IMR-90 (cell line): ENCODE measurements around the gene RBM44.
A peak's percentile ranks its signal among the peaks of the same experiment; 100 is the strongest.

ENCODE experiments used
- BHLHE40 ChIP-seq: fragments of 150-350 bp; IDR thresholded peaks from 2 replicates; pipeline ENCODE4 v1.6.1; 2016; ENCODE audit warnings: mild to moderate bottlenecking, low read depth, low read length
- CEBPB ChIP-seq: IDR thresholded peaks from 2 replicates; pipeline ENCODE4 v1.6.1; 2012; ENCODE audit warnings: low read depth, low read length, improper control_type of control experiment
- CHD1 ChIP-seq: IDR thresholded peaks from 2 replicates; pipeline ENCODE4 v1.6.1; 2012; ENCODE audit warnings: low read depth, low read length, improper control_type of control experiment
- FOS ChIP-seq: fragments of 150-350 bp; IDR thresholded peaks from 2 replicates; pipeline ENCODE4 v1.6.1; 2016; ENCODE audit warnings: low read depth, low read length
- MAFK ChIP-seq: IDR thresholded peaks from 2 replicates; pipeline ENCODE4 v1.6.1; 2012; ENCODE audit warnings: low read depth, low read length, improper control_type of control experiment
- MXI1 ChIP-seq: IDR thresholded peaks from 2 replicates; pipeline ENCODE4 v1.6.1; 2012; ENCODE audit warnings: low read depth, mild to moderate bottlenecking, low read length, moderate library complexity, borderline replicate concordance
- NFE2L2 ChIP-seq: fragments of 150-350 bp; IDR thresholded peaks from 2 replicates; pipeline ENCODE4 v1.6.1; 2016; ENCODE audit warnings: low read depth, mild to moderate bottlenecking, low read length
- POLR2A ChIP-seq: IDR thresholded peaks from 2 replicates; pipeline ENCODE4 v1.6.1; 2012; ENCODE audit warnings: mild to moderate bottlenecking, low read depth, low read length
- RAD21 ChIP-seq: IDR thresholded peaks from 2 replicates; pipeline ENCODE4 v1.6.1; 2012; ENCODE audit warnings: low read length, improper control_type of control experiment
- RFX5 ChIP-seq: IDR thresholded peaks from 2 replicates; pipeline ENCODE4 v1.8.0; 2012; ENCODE audit warnings: low read depth, mild to moderate bottlenecking, low read length, moderate library complexity
- SMC3 ChIP-seq: fragments of 150-350 bp; IDR thresholded peaks from 2 replicates; pipeline ENCODE4 v1.6.1; 2016; ENCODE audit warnings: low read depth, mild to moderate bottlenecking, antibody characterized with exemption, low read length, moderate library complexity
- TF ChIP-seq, protein P1 (sequence below): conservative IDR thresholded peaks from 2 replicates; pipeline ENCODE4 v1.5.1; 2012; ENCODE audit warnings: mild to moderate bottlenecking, low read depth, low read length, improper control_type of control experiment
- TF ChIP-seq, protein P2 (sequence below): fragments of 150-350 bp; IDR thresholded peaks from 2 replicates; pipeline ENCODE4 v1.6.1; 2017; ENCODE audit warnings: mild to moderate bottlenecking, antibody characterized with exemption, low read length, low read depth

GRCh38 chr2:237864940-237865622, 66.5 kb downstream of the RBM44 start:
- no peak for TF ChIP-seq CHD1
- TF ChIP-seq, protein P1, sequence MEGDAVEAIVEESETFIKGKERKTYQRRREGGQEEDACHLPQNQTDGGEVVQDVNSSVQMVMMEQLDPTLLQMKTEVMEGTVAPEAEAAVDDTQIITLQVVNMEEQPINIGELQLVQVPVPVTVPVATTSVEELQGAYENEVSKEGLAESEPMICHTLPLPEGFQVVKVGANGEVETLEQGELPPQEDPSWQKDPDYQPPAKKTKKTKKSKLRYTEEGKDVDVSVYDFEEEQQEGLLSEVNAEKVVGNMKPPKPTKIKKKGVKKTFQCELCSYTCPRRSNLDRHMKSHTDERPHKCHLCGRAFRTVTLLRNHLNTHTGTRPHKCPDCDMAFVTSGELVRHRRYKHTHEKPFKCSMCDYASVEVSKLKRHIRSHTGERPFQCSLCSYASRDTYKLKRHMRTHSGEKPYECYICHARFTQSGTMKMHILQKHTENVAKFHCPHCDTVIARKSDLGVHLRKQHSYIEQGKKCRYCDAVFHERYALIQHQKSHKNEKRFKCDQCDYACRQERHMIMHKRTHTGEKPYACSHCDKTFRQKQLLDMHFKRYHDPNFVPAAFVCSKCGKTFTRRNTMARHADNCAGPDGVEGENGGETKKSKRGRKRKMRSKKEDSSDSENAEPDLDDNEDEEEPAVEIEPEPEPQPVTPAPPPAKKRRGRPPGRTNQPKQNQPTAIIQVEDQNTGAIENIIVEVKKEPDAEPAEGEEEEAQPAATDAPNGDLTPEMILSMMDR = no peak
- no peak for TF ChIP-seq CEBPB
- TF ChIP-seq POLR2A = no peak
- 0 out of 2 replicates have a peak, but pooled peaks have one; percentile 14 for TF ChIP-seq FOS
- TF ChIP-seq MXI1 = no peak
- TF ChIP-seq, protein P2, sequence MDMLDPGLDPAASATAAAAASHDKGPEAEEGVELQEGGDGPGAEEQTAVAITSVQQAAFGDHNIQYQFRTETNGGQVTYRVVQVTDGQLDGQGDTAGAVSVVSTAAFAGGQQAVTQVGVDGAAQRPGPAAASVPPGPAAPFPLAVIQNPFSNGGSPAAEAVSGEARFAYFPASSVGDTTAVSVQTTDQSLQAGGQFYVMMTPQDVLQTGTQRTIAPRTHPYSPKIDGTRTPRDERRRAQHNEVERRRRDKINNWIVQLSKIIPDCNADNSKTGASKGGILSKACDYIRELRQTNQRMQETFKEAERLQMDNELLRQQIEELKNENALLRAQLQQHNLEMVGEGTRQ = no peak
- TF ChIP-seq MAFK = no peak
- TF ChIP-seq RFX5 = no peak
- no peak for TF ChIP-seq BHLHE40
- TF ChIP-seq RAD21 = no peak
- TF ChIP-seq NFE2L2 = no peak
- no peak for TF ChIP-seq SMC3
